ENCODE data around the gene PINLYP. TPM values are rescaled to one million over a fixed set of nuclear protein-coding genes. Genes with fewer than 3 reads are reported as not detected.
"Not testable (repeated sequence)": the region's sequence is repeated elsewhere in the genome, so short reads cannot be mapped to it uniquely, and the experiment has no call there.

PINLYP gene
- total and polyA plus RNA-seq, 9 of the 15 experiments (the other 6 are each of a cell fraction or from before 2014, with no cell fraction given), result 1.00 to 6.7 (median 2.2) TPM

DNA sequence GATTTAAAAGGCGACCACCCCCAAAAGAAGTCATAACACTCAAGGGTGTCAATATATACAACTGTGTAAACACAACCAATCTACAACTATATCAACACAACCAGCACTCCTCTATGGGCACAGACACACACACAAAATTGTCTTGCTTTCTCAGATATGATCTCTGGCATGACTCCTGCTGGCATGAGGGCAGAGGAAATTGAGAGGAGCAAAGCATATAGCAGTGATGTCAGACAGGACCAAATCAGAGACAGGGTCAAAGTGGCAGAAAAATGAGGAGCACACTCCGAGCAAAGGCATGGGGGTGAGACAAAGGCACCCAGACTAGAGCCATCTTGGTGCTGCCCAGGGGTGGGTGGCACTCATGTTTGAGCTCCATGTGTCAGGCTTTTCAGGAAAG, 10.7 kb downstream of the PINLYP start:
- no peak overlapping the region for H3K4me2 ChIP-seq (ENCODE audit: insufficient read depth, low read length)
- H3K36me3 ChIP-seq (ENCODE audit: control insufficient read depth, insufficient read depth, low read length), result 0 out of 3 replicates have a peak, but pooled peaks cover 4% of the 10 kb centered on the region
- peaks cover 3 to 7% of the 10 kb centered on the region in 2 experiments; a peak in 4 of 5 replicates for H3K4me1 ChIP-seq (replicated peaks in 1 of 2; ENCODE audit: control insufficient read depth in 2 of 2, insufficient read depth in 2 of 2, low read length in 2 of 2)
- no peak for ATAC-seq
- POLR2A ChIA-PET, result no interaction called here
- H2AFZ ChIP-seq (ENCODE audit: low read depth, low read length), result no peak overlapping the region
- no peak for TF ChIP-seq HDAC6 (IDR thresholded peaks at IDR 0.05; ENCODE audit: low read depth, low read length)
- no peak for TF ChIP-seq TAF15 (IDR thresholded peaks at IDR 0.05; ENCODE audit: low read depth, low read length)
- TF ChIP-seq NCOR1 (IDR thresholded peaks at IDR 0.05), result no peak
- no peak for TF ChIP-seq NUFIP1 (IDR thresholded peaks at IDR 0.05; ENCODE audit: partially characterized antibody)
- TF ChIP-seq ZNF696 (CRISPR knock-in tag; conservative IDR thresholded peaks at IDR 0.05), result no peak
- TF ChIP-seq NR1H2 (CRISPR knock-in tag; IDR thresholded peaks at IDR 0.05), result no peak
- TF ChIP-seq XRCC3 (IDR thresholded peaks at IDR 0.05), result no peak
- TF ChIP-seq PHB2 (IDR thresholded peaks at IDR 0.05; ENCODE audit: low read depth), result no peak
- TF ChIP-seq RBM15 (IDR thresholded peaks at IDR 0.05; ENCODE audit: insufficient read depth, low read length), result no peak
- no peak for TF ChIP-seq PHF8 (IDR thresholded peaks at IDR 0.05; ENCODE audit: borderline replicate concordance, low read length)
- no peak for TF ChIP-seq HNRNPL (IDR thresholded peaks at IDR 0.05; ENCODE audit: low read depth, low read length)
- TF ChIP-seq LARP7 (IDR thresholded peaks at IDR 0.05), result no peak
- in situ Hi-C loops (cut with MboI) (no loop called here), intact Hi-C loops (cut with micrococcal nuclease) (no loop called here)
- BruUV-seq (replicated peaks), result no TSS peak
- no peaks in the 10 kb centered on the region for H3K79me2 ChIP-seq (ENCODE audit: control insufficient read depth, insufficient read depth, low read length)
- no peak overlapping the region for H3K27ac ChIP-seq (ENCODE audit: extremely low read depth, low read depth, low read length)
- no peak for FAIRE-seq
- no peaks in the 10 kb centered on the region for H3K9me3 ChIP-seq (replicated peaks; ENCODE audit: control insufficient read depth, insufficient read depth, low read depth, low read length)
- H3K9me1 ChIP-seq (ENCODE audit: control insufficient read depth, insufficient read depth, low read length), result no peaks in the 10 kb centered on the region
- H4K20me1 ChIP-seq (replicated peaks; ENCODE audit: control insufficient read depth, insufficient read depth, low read length), result no peaks in the 10 kb centered on the region
- 36% methylated on average over 2 of the region's 2 CpGs for WGBS (ENCODE audit: insufficient coverage, low coverage, missing lambda C conversion rate)
- H3K27me3 ChIP-seq (ENCODE audit: control insufficient read depth in 2 of 2, insufficient read depth in 2 of 2, low read length in 2 of 2), result no peaks in the 10 kb centered on the region
- no peak overlapping the region for H3K9ac ChIP-seq (ENCODE audit: insufficient read depth in 1 of 2, low read depth in 2 of 2, low read length in 2 of 2)
- CTCF ChIA-PET (ENCODE audit: low intra/inter-chr PET ratio), result no interaction called here
- no peak overlapping the region for H3K4me3 ChIP-seq
- no peak for DNase-seq (ENCODE audit: extremely low read depth in 1 of 4, low spot score in 3 of 4)

- FAIRE-seq, result not testable (repeated sequence)
Measured at GRCh38 chr19:43587029-43587428, 11.4 kb downstream of the PINLYP start.

More at GRCh38 chr19:43587029-43587428, 11.4 kb downstream of the PINLYP start:
- H3K27ac ChIP-seq (ENCODE audit: extremely low read depth, low read depth, low read length); H3K79me2 ChIP-seq (ENCODE audit: control insufficient read depth, insufficient read depth, low read length); ATAC-seq; H3K9ac ChIP-seq (ENCODE audit: insufficient read depth in 1 of 2, low read depth in 2 of 2, low read length in 2 of 2); DNase-seq (ENCODE audit: extremely low read depth in 1 of 4, low spot score in 3 of 4); in situ Hi-C loops (cut with MboI); POLR2A ChIA-PET; H3K36me3 ChIP-seq (ENCODE audit: control insufficient read depth, insufficient read depth, low read length); H3K4me1 ChIP-seq (replicated peaks in 1 of 2; ENCODE audit: control insufficient read depth in 2 of 2, insufficient read depth in 2 of 2, low read length in 2 of 2); H3K27me3 ChIP-seq (ENCODE audit: control insufficient read depth in 2 of 2, insufficient read depth in 2 of 2, low read length in 2 of 2); H2AFZ ChIP-seq (ENCODE audit: low read depth, low read length); H4K20me1 ChIP-seq (replicated peaks; ENCODE audit: control insufficient read depth, insufficient read depth, low read length); BruUV-seq (replicated peaks); H3K9me3 ChIP-seq (replicated peaks; ENCODE audit: control insufficient read depth, insufficient read depth, low read depth, low read length); H3K4me2 ChIP-seq (ENCODE audit: insufficient read depth, low read length); H3K9me1 ChIP-seq (ENCODE audit: control insufficient read depth, insufficient read depth, low read length); H3K4me3 ChIP-seq; CTCF ChIA-PET (ENCODE audit: low intra/inter-chr PET ratio); intact Hi-C loops (cut with micrococcal nuclease): not testable (repeated sequence)
- WGBS (ENCODE audit: insufficient coverage, low coverage, missing lambda C conversion rate), result 80% methylated on average over 3 of the region's 3 CpGs

All from K562 (cell line).